NB4 (cell line): Measurements from ENCODE around the gene ROBO1.

Experiments
- DNase-seq: peaks from one replicate; pipeline ENCODE4 v3.0.0; 2010; ENCODE audit warnings: low read depth
- H3K4me3 ChIP-seq: one replicate; pipeline ENCODE4 v1.5.1; 2011; ENCODE audit warnings: mild to moderate bottlenecking, low read depth, low read length, moderate library complexity
- CTCF ChIP-seq: IDR thresholded peaks from one replicate; pipeline ENCODE4 v1.5.1; 2012; ENCODE audit warnings: low read depth, low read length
- MAX ChIP-seq: IDR thresholded peaks from 2 replicates; pipeline ENCODE4 v1.6.1; 2011; ENCODE audit warnings: low read depth, low read length
- MYC ChIP-seq: IDR thresholded peaks from 2 replicates; pipeline ENCODE4 v1.6.1; 2011; ENCODE audit warnings: low read depth, low read length
- POLR2A ChIP-seq: IDR thresholded peaks from 2 replicates; pipeline ENCODE4 v1.6.1; 2011; ENCODE audit warnings: mild to moderate bottlenecking; ENCODE audit not compliant: insufficient read length; ENCODE audit errors: extremely low read depth

The ROBO1 gene

GRCh38 chr3:78839693-78840092 is 928.1 kb downstream of the ROBO1 start:
- TF ChIP-seq CTCF (no peak), MAX (no peak), MYC (no peak), POLR2A (no peak)
- H3K4me3 ChIP-seq = no peak overlapping the region
- DNase-seq = no peak

- no peak for DNase-seq
- no peak for TF ChIP-seq CTCF
- TF ChIP-seq POLR2A = no peak
- no peak for TF ChIP-seq MYC
- TF ChIP-seq MAX = no peak
- H3K4me3 ChIP-seq = no peak overlapping the region
Observed at GRCh38 chr3:78838362-78838761, 929.4 kb downstream of the ROBO1 start.

DNA sequence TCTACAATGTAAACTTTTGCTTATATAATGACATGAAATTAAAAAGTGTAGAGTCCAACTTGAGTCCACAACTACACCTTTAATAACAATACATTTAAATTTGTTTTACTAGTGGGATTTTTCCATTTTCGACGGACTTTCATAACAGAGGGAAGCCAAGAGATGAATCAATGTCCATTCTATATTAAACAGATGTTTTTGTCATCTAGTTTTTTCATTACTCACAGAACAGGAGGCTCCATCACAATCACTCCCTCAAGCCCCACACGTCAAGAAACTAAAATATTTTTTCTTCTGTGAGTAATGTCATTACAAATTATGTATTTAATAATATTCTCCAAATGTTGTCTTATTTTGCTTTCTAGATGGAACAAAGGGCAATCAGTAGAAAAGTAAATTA is 932.9 kb downstream of the ROBO1 start:
- TF ChIP-seq MYC (no peak), POLR2A (no peak), CTCF (no peak), MAX (no peak)
- H3K4me3 ChIP-seq = no peak overlapping the region
- no peak for DNase-seq

- no peak overlapping the region for H3K4me3 ChIP-seq
- no peak for DNase-seq
- no peak for TF ChIP-seq MAX
- TF ChIP-seq MYC = no peak
- no peak for TF ChIP-seq POLR2A
- TF ChIP-seq CTCF = no peak
Observed at GRCh38 chr3:78832785-78833204, 935.0 kb downstream of the ROBO1 start.

- TF ChIP-seq CTCF (no peak), POLR2A (no peak), MAX (no peak), MYC (no peak)
Observed at GRCh38 chr3:78831446-78831972, 936.3 kb downstream of the ROBO1 start.

More at GRCh38 chr3:78831446-78831972, 936.3 kb downstream of the ROBO1 start:
- no peak overlapping the region for H3K4me3 ChIP-seq
- DNase-seq = no peak
